22Rv1 (cell line): ENCODE data around the gene KCNK10.

ENCODE experiments used
- H3K27ac ChIP-seq: fragments of 450-650 bp; 2 replicates; pipeline ENCODE4 v1.5.1; 2017
- ZFX ChIP-seq: fragments of 450-650 bp; IDR thresholded peaks from 2 replicates; pipeline ENCODE4 v1.6.1; 2017; ENCODE audit warnings: antibody characterized with exemption, borderline replicate concordance
- TF ChIP-seq, protein P1 (sequence below): fragments of 450-650 bp; IDR thresholded peaks from 2 replicates; pipeline ENCODE4 v1.5.1; 2017; ENCODE audit warnings: mild to moderate bottlenecking

KCNK10 gene, protein sequence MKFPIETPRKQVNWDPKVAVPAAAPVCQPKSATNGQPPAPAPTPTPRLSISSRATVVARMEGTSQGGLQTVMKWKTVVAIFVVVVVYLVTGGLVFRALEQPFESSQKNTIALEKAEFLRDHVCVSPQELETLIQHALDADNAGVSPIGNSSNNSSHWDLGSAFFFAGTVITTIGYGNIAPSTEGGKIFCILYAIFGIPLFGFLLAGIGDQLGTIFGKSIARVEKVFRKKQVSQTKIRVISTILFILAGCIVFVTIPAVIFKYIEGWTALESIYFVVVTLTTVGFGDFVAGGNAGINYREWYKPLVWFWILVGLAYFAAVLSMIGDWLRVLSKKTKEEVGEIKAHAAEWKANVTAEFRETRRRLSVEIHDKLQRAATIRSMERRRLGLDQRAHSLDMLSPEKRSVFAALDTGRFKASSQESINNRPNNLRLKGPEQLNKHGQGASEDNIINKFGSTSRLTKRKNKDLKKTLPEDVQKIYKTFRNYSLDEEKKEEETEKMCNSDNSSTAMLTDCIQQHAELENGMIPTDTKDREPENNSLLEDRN

DNA sequence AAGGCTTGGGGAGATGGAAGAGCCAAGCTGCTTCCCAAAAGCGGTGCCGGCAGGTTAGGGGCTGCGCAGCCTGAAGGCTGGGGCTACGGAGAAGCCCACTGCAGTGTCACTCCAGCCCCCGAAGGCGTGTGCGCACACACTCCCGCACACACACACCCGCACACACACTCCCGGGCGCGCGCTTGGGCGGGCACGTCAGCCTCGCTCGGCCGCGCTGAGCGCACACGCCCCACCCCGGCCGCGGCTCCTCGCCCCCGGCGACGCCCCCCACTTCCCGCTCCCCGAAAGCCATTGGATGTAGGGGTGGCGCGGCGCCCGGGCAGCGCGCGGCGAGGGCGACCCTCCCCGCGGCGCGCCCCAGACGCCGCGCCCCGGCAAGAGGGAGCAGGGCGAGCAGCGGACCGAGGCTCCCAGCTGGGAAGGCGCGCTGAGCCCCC lies at the start of gene KCNK10:
Gene KCNK10, minus strand, starts transcription at position 184 of the 437 bp plus-strand sequence. CDS start 471 bp downstream, outside the sequence.
- H3K27ac ChIP-seq, result no peak within 1 kb of the TSS
- no peak for TF ChIP-seq ZFX
- TF ChIP-seq, protein P1, sequence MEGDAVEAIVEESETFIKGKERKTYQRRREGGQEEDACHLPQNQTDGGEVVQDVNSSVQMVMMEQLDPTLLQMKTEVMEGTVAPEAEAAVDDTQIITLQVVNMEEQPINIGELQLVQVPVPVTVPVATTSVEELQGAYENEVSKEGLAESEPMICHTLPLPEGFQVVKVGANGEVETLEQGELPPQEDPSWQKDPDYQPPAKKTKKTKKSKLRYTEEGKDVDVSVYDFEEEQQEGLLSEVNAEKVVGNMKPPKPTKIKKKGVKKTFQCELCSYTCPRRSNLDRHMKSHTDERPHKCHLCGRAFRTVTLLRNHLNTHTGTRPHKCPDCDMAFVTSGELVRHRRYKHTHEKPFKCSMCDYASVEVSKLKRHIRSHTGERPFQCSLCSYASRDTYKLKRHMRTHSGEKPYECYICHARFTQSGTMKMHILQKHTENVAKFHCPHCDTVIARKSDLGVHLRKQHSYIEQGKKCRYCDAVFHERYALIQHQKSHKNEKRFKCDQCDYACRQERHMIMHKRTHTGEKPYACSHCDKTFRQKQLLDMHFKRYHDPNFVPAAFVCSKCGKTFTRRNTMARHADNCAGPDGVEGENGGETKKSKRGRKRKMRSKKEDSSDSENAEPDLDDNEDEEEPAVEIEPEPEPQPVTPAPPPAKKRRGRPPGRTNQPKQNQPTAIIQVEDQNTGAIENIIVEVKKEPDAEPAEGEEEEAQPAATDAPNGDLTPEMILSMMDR, result no peak

DNA sequence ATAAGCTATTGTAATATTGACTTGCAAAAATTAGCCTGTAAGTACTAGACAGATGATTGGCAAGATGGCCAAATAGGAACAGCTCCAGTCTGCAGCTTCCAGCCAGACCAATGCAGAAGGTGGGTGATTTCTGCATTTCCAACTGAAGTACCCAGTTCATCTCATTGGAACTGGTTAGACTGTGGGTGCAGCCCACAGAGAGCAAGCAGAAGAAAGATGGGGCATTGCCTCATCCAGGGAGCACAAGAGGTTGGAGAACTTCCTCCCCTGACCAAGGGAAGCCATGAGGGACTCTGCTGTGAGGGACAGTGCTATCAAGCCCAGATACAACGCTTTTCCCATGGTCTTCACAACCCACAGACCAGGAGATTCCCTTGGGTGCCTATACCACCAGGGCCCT lies 46.4 kb upstream of the KCNK10 start:
- no peak overlapping the region for H3K27ac ChIP-seq
- TF ChIP-seq, protein P1, result no peak
- no peak for TF ChIP-seq ZFX

DNA sequence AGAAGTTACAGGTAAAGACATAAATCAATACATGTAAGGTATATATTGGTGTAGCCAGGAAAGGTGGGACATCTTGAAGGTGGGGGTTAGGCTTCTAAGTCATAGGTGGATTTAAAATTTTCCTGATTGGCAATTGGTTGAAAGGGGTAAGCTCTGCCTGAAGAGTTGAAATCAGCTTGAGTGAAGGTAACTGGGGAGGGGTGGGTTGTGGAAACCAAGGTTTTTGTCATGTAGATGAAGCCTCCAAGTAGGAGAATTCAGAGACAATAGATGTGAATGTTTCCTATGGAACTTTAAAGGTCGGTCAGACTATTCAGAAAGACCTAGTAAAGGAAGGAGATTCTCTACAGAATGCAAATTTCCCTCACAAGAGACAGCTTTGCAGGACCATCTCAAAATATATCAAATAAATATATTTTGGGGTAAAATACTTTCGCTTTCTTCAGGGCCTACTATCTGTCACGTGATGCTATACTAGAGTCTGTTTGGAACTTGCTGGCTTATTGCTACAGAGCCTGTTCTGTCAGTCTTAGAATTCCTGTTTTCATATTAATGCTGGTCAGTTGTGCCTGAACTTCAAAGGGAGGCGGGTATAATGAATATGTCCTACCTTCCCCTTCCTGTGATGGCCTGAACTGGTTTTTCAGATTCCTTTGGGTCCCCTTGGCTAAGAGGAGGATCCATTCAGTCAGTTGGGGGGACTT lies 41.8 kb upstream of the KCNK10 start:
- TF ChIP-seq, protein P1, result no peak
- TF ChIP-seq ZFX, result no peak
- H3K27ac ChIP-seq, result no peak overlapping the region

DNA sequence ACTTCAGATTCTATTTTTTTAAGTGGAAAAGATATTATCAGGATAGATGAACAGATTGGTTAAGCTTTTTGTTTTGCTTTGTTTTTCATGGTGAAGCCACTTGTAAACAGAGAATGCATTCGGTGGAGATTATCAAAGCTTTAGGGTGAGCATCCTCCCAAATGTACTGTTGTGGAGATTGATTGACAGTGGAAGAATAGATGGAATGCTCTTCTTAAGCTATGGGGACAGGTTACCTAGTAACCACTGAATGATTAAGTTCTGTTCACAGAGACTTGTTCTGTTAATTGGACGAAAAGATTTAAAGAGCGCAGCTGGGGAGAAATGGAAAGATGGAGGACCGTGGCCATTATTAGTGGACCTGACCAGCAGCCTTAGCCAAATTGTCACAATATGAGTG lies 40.6 kb upstream of the KCNK10 start:
- TF ChIP-seq, protein P1, result no peak
- no peak for TF ChIP-seq ZFX
- no peak overlapping the region for H3K27ac ChIP-seq

DNA sequence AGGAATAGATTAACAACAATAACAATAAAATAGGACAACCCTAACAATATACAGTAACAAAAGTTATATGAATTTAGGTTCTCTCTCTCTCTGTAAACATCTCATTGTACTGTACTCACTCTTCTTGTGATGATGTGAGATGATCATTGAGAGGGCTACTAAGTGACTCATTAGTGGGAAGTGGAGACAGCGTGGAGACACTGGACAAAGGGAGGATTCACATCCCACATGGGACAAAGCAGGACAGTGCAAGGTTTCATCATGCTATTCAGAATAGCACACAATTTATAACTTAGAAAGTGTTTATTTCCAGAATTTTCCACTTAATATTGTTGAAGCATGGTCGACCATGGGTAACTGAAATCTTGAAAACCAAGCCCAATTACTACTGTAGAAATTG lies 36.4 kb upstream of the KCNK10 start:
- TF ChIP-seq, protein P1, result no peak
- TF ChIP-seq ZFX, result no peak
- no peak overlapping the region for H3K27ac ChIP-seq

DNA sequence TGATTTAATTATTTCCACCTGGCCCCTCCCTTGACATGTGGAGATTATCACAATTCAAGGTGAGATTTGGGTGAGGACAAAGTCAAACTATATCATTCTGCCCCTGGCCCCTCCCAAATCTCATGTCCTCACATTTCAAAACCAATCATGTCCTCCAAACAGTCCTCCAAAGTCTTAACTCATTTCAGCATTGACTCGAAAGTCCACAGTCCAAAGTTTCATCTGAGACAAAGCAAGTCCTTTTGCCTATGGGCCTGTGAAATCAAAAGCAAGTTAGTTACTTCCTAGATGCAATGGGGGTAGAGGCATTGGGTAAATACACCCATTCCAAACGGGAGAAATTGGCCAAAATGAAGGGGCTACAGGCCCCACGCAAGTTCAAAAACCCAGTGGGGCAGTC lies 31.3 kb upstream of the KCNK10 start:
- TF ChIP-seq, protein P1, result no peak
- no peak for TF ChIP-seq ZFX
- H3K27ac ChIP-seq, result no peak overlapping the region
